ENCODE data around the gene LRP1B.
"Not testable (repeated sequence)": the region's sequence is repeated elsewhere in the genome, so short reads cannot be mapped to it uniquely, and the experiment has no call there.

Gene LRP1B

DNA sequence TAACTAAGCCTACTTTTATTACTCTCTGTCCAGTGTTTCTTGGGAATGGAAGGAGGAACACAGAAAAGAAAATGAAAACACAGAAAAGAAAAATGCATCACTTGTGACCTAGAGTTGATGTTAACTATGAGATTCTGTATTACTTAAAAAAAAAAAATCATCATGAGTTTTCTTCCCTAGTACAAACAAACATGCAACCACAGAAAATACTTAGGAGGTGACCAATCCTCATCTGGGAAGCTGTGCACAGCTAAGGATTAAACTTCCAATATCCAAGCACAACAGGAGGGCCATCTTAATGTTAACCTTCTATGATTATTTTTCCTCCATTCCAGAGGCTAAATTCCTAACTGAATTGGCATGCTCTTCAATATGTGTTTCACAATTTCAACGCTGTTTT is 1140.4 kb downstream of the LRP1B start:
- DNase-seq: no peak

DNA sequence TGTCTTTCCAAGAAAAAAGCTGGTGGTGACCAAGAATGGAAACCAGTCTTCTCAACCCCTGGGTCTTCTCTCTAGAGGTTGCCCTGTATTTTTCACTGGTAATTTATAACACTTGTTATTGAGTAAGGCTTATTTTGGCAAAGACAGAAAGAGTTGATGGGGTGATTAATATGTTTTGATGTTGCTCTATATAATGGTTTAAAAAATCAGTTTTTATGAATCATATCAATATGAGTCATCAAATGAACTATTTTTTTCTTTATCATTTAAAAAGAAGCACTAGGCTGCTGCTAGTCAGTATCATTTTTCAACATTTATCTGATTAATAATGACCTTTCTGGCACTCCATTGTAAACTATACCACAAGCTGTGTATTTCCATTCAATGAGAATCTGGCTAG is 1142.2 kb downstream of the LRP1B start:
- DNase-seq: peak; percentile 98

DNA sequence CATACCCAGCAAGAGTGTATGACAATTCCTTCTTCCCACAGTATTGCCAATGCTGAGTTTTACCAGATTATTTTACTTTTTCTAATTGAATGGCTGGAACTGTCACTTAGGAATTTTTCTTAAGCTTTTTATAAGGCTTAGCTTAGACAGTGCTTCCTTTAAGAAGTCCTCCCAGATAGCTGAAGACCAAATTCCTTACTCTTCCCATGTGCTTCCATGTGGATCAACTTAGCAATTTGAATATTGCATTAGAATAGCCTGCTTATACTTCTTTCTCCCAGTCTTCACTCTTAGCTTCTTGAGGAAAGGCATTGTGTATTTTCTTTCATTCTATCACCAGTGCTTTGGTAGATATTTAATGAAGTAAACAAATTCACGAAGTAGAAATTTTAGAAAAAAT is 1144.4 kb downstream of the LRP1B start:
- no peak for DNase-seq

DNA sequence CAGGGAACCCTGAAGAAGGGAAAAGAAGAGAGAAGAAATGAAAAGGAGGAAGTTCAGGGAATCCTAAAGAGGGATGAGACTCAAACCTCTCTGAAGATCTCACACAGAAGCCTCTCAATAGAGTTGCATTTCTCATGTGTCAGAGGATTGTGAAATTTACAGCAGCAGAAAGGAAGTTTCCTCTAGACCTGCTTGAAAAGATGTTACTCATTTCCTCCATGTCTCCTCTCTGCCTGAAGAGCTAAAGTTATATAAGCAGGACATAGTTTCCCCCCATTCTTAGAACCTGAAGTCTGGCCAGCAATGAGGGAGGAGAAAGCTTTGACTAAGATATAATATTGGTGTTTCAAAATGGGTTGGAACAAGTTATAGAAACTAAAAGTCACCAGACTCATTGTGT is 1155.6 kb downstream of the LRP1B start:
- DNase-seq: no peak

DNA sequence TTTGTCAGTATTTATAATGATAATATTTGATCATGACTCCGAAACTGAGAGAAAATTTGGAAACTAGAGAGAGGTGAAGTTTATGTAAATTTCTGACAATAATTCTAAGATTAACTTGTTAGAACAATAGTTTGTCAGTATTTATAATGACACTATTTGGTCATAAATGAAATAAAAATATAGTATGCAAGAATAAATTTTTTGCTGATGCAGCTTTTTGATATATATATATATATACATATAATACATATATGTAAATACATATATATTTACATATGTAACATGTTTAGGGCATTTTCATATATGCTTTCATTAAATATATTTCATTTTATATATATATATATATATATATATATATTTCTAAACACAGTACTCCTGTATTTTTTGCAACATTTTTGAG is 1158.1 kb downstream of the LRP1B start:
- no peak for DNase-seq

DNA sequence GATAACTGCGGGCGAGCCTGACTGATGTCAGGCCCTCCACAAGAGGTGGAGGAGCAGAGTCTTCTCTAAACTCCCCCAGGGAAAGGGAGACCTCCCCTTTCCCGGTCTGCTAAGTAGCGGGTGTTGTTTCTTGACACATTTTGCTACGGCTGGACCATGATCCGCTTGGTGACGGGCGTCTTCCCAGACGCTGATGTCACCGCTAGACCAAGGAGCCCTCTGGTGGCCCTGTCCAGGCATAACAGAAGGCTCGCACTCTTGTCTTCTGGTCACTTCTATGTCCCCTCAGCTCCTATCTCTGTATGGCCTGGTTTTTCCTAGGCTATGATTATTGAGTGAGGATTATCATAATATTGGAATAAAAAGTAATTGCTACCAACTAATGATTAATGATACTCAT is 1166.5 kb downstream of the LRP1B start:
- DNase-seq: not testable (repeated sequence)

DNA sequence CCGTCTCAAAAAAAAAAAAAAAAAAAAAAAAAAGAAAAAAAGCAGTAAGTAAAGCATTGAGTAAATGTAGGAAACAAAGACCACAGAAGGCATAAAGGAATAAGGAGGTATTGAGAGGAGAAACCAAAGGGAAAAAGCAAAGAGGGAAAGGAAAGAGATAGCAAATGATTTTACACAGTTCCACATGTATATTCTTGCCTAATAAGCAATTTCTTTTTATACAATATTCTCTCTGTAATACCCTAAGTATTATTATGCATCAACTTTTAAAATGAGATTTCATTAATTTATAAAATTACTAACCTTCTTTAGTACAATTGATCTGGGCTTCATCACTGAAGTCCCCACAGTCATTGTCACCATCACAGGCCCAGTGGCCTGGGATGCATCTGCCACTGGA is 1180.9 kb downstream of the LRP1B start:
- DNase-seq: no peak

DNA sequence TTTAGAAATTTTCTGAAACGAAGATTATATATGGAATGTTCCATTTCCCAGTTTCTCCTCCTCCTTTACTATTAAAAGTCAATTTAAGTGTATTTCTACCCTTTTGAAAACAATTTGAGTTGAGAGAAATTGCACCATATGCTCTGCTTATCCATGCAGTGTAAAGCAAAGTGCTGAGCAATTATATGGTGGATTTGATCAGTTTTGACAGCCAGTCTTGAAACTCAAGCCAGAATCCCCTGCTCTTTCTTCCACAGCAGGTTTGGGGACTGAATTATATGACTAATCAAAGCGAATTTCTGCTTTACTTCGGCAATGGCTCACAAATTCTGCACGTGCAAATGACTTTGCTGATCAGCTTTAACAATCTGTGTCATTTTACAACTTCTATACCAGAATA is 1183.6 kb downstream of the LRP1B start:
- peak; percentile 74 for DNase-seq

DNA sequence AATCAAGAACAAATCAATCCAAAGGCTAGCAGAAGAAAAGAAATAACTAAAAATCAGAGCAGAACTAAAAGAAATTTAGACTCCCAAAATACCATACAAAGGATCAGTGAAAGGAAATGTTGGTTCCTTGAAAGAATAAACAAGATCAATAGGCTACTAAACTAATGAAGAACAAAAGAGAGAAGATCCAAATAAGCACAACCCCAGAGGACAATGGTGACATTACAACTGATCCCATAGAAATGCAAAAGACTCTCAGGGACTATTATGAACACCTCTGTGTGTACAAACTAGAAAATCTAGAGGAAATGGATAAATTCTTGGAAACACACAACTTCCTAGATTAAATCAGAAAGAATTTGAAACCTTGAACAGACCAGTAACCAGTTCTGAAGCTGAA is 1186.9 kb downstream of the LRP1B start:
- DNase-seq: no peak

DNA sequence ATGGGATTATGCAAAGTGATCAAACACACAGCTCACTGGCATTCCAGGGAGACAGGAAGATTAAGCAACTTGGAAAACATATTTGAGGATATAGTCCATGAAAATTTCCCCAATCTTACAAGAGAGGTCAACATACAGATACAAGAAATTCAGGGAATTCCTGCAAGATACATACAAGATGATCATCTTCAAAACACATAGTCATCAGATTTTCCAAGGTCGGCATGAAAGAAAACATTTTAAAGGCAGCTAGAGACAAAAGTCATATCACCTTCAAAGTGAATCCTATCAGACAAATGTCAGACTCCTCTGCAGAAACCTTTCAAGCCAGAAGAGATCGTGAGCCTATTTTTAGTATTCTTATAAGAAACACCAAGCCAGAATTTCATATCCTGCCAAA is 1188.5 kb downstream of the LRP1B start:
- DNase-seq: no peak

DNA sequence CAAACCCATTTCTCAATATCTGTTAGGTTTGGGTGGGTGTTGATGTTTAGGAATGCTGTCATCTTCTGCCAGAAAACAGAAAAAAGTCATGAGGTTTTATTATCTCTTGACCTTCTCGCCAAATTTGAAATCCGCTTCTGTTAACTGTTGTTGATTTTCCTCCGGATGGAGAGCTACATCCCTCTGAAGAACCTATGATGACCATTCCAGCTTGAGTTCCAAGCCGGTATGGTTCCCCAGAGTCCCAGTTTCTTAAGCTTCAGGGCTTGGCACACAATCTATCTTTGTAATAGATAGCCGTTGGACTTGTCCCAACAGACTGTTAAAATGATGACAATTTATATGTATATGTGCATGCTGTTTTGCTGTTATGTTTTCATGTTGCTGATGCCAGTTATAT is 1201.0 kb downstream of the LRP1B start:
- DNase-seq: peak; percentile 37

DNA sequence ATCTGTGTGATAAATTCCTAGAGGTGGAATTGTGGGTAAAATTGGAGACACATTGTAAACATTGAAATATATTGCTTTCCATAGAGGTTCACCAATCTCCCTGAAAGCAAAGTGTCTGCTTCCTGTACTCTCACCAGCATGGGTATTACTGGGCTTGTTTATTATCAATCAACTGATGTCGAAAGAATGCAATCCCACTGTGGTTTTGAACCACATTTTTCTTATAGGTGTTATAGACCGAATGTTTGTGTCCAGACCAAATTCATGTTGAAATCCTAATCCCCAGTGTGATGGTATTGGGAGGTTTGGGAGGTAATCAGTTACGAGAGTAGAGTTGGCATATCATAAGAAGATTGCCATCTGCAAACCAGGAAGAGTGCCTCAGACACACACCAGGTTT is 1212.4 kb downstream of the LRP1B start:
- DNase-seq: no peak

DNA sequence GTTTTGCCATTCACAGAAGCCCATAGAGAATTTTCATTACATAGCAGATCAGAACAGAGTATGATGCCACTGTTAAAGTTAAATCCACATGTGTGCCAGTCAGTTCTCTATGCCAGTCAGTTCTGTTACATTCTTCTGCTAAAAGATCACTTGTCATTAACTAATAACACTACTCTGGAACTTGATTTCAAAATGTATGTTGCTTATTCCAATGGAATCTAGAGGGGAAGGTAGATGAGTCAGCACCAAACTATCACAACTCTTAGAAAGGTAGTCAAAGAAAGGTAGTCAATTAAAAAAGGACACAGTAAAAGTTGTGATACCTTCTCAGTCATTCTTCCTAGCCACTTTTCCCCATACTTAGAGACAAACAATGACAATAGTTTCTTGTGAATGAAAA is 1214.4 kb downstream of the LRP1B start:
- no peak for DNase-seq

DNA sequence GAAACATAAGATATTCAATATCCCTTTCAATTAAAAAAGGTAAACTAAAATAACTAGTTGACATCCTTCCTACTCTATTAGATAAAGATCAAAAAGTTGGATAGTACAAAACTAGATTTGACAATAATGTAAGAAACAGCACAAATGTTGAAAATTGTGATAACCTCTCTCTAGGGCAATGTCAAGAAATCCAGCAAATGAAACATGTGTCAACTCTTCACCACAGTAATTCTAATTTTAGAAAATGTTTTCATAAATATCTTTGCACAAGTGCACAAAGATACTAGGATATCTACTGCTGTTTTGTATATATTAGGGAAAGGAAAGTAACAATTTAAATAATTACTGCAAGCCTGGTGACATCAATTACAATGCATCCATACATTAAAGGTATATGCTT is 1220.1 kb downstream of the LRP1B start:
- no peak for DNase-seq

DNA sequence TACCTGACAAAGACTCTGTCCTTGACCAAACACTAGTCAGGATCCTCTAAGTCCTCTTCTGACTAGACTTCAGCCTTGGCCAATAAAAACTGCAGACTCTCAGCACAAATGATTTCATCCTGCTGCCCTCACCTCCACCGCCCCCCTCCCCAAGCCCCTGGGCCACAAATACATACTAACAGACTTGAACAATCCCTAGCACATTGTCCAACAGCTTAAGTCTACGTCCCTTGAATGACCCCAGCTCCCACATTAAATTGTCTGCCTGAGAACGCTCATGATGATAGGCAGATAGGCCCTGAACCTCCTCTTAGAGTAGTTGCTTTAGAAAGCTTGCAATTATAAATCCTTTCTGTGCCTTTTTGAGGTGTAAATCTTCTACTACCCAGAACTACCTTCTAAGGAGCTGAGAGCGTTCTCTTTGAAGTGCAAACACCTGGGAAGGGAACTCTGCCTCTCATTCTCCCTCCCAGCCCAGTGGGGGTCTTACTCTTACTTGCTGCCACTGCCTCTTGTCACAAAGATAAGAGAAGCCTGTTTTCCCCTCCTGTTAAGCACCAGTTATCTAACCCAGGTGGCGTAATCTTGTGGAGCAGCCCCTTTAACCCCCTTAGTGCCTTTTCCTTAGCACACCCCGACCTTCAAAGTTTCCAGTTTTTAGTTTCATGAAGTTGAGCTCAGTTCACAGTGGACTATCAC is 1225.6 kb downstream of the LRP1B start:
- DNase-seq: no peak

DNA sequence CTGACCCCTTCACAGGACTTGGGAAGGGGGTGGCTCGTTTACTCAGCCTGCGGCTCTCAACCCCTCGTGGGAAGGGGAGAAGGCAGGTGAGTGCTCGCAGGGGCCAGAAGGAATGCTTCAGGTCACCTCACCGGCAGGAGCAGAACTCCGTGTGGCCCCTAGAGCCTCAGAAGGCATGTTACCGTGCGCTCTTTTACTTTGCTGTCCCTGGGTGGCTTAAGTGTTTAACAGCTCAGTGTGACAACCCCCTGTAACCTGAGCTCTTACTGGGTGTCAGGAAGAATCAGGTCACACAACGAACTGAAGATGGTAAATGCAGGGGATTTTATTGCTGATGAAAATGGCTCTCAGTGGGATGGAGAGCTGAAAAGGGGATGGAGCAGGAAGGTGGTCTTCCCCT is 1235.4 kb downstream of the LRP1B start:
- no peak for DNase-seq

DNA sequence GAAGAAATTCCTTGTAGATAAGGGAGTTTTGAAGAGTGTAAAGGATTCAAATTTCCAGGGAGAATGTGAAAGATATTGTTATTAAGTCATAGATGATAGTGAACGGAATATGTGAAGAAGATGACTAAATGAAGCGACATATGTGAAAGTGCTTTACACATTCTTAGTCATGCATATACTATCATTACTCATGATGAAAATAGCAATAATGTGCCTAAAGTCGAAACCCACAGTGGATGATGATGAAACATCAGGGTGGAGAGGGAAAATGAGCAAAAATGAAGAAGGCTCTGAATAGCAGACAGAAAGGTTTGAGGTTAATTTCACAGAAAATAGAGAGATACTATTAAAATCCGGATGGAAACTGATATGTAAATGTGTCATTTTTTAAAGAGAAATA is 1237.1 kb downstream of the LRP1B start:
- no peak for DNase-seq

DNA sequence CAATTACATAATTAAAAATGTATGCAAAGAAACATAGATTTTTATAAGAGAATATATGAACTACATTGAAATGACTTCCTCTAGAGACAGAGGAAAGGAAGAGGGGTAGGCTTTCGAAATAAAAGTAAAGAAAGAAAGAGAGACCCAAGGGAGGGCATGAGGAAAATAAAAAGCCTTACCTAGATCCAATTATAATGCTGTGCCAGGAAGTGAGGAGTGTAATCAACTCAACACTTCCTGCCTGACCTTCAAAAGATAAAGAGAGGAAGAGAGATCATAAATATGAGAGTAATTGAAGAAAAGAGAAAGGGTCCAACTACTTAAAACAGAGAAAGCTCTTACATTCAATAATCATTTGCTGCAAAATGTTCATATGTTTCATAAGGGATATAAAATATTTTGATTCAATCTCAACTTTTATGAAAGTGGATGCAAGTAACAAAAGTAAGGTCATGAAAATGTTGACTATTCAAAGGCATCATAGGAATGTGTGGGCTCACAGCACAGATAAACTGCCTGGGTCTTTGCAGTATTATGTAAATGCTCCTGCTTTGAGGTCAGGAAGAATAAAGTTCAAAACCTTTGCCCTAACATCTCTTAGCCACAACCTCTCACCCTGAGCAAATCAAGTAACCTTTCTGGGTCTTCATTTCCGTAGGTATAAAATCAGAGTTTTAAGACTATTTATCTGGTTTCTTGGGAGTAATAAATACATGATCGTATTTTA is 1237.7 kb downstream of the LRP1B start:
- no peak for DNase-seq

DNA sequence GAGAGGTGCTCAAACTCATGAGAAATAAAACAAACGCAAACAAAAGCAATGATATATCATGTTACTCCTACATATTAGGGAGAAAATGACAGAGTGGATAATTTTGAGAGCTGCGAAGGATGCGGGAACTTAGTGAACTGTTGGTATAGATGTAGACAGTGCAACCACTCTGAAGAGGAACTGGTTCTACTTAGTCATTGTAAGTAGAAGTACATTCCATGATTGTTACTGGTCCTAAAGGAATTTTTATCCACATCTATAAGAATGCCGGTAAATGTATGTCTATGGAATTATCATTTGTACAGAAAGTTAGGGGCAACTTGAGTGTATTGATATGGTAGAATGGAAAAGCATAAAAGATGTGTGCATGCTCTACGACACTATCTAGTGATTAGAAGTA is 1238.4 kb downstream of the LRP1B start:
- no peak for DNase-seq

DNA sequence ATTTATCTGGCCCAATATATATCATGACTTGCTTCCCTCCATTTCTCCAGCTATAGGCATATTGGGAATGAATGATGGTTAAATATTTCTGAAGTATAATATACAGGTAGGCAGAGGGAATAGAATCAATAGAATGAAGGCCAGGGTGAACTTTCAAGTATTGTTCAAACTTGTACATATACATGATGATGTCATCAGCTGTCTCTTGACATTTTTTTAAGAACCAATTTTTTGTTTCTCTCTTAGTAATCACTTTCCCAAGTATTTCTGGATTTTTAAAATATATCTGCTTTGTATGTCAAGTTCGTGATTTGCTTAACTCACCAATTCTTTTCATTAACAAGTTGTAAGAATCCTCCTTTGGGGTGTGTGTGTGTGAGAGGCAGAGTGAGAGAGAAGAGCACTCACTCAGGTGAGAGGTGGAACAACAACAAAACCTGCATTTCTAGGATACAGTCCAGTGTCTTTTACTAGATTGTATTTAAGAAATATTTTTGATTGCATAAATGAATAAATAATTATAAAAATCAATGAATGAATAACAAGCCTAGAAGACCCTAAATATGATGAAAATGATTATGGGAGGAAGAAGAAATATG is 1239.1 kb downstream of the LRP1B start:
- DNase-seq: no peak

DNA sequence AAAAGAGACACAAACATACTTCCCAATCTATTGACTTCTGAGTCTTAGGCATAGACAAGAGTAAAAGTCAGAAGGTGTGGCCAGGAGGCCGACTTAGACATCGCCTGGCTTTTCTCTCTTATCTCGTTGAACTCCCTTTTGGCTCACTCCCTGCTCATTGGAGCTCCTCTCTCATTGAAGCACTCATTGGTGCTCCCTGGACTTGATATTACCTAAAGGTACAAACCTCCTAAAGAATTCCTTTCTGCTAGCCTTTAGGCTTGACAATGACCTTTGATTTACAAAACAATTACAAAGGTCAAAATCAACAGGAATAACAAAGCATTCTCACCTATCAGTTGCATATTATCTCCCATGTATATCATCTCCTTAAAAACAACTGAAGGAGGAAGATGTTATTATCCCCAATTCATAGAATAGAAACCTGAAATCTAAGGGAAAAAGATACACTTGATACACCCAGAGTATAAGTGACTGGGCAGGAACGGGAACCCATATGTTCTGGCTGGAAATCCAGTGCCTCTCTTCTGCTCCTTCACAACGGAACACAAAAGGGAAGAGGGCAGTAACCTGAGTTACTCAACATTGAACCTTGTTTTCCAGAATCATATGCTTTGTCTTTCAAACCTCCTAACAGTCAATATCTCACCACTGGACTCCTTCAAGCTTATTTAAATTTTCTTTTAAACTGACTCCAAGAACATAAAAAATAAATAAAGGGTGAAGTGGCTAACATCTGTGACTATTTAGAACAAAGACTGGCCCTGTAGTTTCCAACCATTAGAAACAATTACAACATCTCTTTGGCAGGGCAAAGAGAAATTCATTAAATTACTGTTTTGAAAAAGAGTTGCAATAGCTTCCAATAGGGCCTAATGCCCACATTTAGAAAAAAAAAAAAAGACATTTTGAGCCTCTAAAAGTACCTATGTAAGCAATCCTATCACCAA is 1247.9 kb downstream of the LRP1B start:
- peak; percentile 89 for DNase-seq

DNA sequence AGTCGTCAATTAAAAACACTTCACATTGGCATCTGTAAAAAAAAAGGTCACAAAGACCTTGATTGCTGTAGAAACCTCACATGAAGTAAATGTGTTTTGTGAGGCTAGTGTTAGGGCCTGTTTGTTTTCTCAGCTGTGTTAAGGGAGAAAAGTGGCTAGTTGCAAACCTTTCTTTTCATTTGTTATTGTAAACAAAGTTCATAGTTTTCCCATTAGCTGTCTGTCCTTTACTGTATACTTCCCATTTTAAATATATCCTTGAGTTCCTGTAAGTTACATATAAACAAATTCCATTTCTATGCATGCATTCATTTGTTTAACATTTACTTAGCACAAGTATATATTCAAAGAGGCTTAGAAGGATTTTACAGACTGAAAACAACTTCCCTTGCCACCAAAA is 1250.2 kb downstream of the LRP1B start:
- DNase-seq: no peak

DNA sequence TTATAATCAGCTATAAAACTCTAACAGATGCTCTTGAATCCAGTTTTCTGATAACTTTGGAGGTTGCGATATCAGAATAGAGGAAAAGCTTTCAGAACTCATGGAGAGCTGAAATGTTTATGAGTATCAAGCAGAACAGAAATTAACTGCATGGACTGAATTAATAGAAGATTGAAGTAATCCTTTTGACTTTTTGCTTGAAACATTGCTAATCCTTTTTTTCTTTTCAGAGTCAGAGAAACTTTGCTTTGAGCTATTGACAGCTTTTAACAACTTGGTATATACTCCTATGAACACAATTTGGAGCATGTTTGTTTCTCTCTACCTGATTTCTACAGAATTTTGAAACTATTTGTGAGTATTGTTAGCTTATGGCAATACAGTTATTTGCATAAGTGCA is 1254.8 kb downstream of the LRP1B start:
- no peak for DNase-seq
